GM12892 (cell line): ENCODE measurements around the gene ZHX3.

Experiments
- DNase-seq: peaks from one replicate; pipeline ENCODE4 v3.0.0; 2011; ENCODE audit not compliant: insufficient read length
- FAIRE-seq: peaks from 2 replicates; lab custom pipeline; 2011; peaks lifted over from hg19 to GRCh38; lab: Jason Lieb, UNC
- POLR2A ChIP-seq: IDR thresholded peaks from 2 replicates; pipeline ENCODE4 v1.6.1; 2011; ENCODE audit warnings: low read depth, low read length, control low read depth
- POLR2AphosphoS5 ChIP-seq: IDR thresholded peaks from 2 replicates; pipeline ENCODE4 v1.6.1; 2011; ENCODE audit warnings: low read depth, low read length, control low read depth
- TAF1 ChIP-seq: IDR thresholded peaks from 2 replicates; pipeline ENCODE4 v1.6.1; 2011; ENCODE audit warnings: low read depth, mild to moderate bottlenecking, control low read depth, low read length, borderline replicate concordance

The ZHX3 gene

GRCh38 chr20:41213150-41213820 lies 104.2 kb downstream of the ZHX3 start:
- FAIRE-seq (no peak), DNase-seq (no peak)
- TF ChIP-seq POLR2AphosphoS5, result no peak
- TF ChIP-seq POLR2A, result no peak
- no peak for TF ChIP-seq TAF1

- DNase-seq, result no peak
- TF ChIP-seq TAF1 (no peak), POLR2AphosphoS5 (no peak), POLR2A (no peak)
- FAIRE-seq, result no peak
Measured at GRCh38 chr20:41205313-41205712, 112.2 kb downstream of the ZHX3 start.

GRCh38 chr20:41204304-41205265 lies 112.9 kb downstream of the ZHX3 start:
- no peak for TF ChIP-seq POLR2AphosphoS5
- DNase-seq (no peak), FAIRE-seq (no peak)

- no peak for TF ChIP-seq POLR2A
- TF ChIP-seq TAF1, result no peak
- no peak for TF ChIP-seq POLR2AphosphoS5
- DNase-seq, result no peak
- no peak for FAIRE-seq
Measured at GRCh38 chr20:41203660-41204059, 113.9 kb downstream of the ZHX3 start.

GRCh38 chr20:41202426-41202825 lies 115.1 kb downstream of the ZHX3 start:
- TF ChIP-seq POLR2A (no peak), TAF1 (no peak), POLR2AphosphoS5 (no peak)
- DNase-seq (no peak), FAIRE-seq (no peak)

- FAIRE-seq, result no peak
- no peak for DNase-seq
- no peak for TF ChIP-seq TAF1
- TF ChIP-seq POLR2AphosphoS5, result no peak
- TF ChIP-seq POLR2A, result no peak
Measured at GRCh38 chr20:41201760-41202159, 115.8 kb downstream of the ZHX3 start.

- DNase-seq, result no peak
- no peak for TF ChIP-seq TAF1
- TF ChIP-seq POLR2A, result no peak
- no peak for TF ChIP-seq POLR2AphosphoS5
- no peak for FAIRE-seq
Measured at GRCh38 chr20:41200446-41201202, 116.9 kb downstream of the ZHX3 start.

- FAIRE-seq (no peak), DNase-seq (no peak)
- TF ChIP-seq POLR2A (no peak), POLR2AphosphoS5 (no peak), TAF1 (no peak)
Measured at GRCh38 chr20:41198443-41198842, 119.1 kb downstream of the ZHX3 start.

- DNase-seq, result no peak
- no peak for FAIRE-seq
- TF ChIP-seq TAF1 (no peak), POLR2A (no peak), POLR2AphosphoS5 (no peak)
Measured at GRCh38 chr20:41196653-41197225, 120.8 kb downstream of the ZHX3 start.

- no peak for TF ChIP-seq TAF1
- TF ChIP-seq POLR2AphosphoS5, result no peak
- TF ChIP-seq POLR2A, result no peak
- DNase-seq (no peak), FAIRE-seq (no peak)
Measured at GRCh38 chr20:41192575-41192974, 125.0 kb downstream of the ZHX3 start.
